ENCODE measurements around the gene LONP1.

GRCh38 chr19:5765220-5765619 lies 45.3 kb upstream of the LONP1 start:
- TF ChIP-seq HDGF (IDR thresholded peaks at IDR 0.05; ENCODE audit: borderline replicate concordance): no peak
- no peak for TF ChIP-seq BHLHE40 (IDR thresholded peaks at IDR 0.05; ENCODE audit: borderline replicate concordance)
- TF ChIP-seq SUZ12 (IDR thresholded peaks at IDR 0.05): no peak
- TF ChIP-seq CTBP1 (IDR thresholded peaks at IDR 0.05; ENCODE audit: borderline replicate concordance): no peak
- TF ChIP-seq ZNF384 (IDR thresholded peaks at IDR 0.05): no peak
- TF ChIP-seq TARDBP (IDR thresholded peaks at IDR 0.05): no peak
- no peak for TF ChIP-seq ARNT (IDR thresholded peaks at IDR 0.05)
- TF ChIP-seq FOXM1 (IDR thresholded peaks at IDR 0.05; ENCODE audit: borderline replicate concordance): no peak
- TF ChIP-seq LEF1 (IDR thresholded peaks at IDR 0.05; ENCODE audit: borderline replicate concordance): no peak
- TF ChIP-seq FOXA1 (IDR thresholded peaks at IDR 0.05): no peak
- TF ChIP-seq ELF4 (IDR thresholded peaks at IDR 0.05): no peak
- TF ChIP-seq SP1 (IDR thresholded peaks at IDR 0.05): no peak
